NB4 (cell line): Measurements from ENCODE around the gene PET100.

ENCODE experiments used
- DNase-seq: peaks from one replicate; pipeline ENCODE4 v3.0.0; 2010; ENCODE audit warnings: low read depth
- H3K4me3 ChIP-seq: one replicate; pipeline ENCODE4 v1.5.1; 2011; ENCODE audit warnings: mild to moderate bottlenecking, low read depth, low read length, moderate library complexity
- CTCF ChIP-seq: IDR thresholded peaks from one replicate; pipeline ENCODE4 v1.5.1; 2012; ENCODE audit warnings: low read depth, low read length
- MYC ChIP-seq: IDR thresholded peaks from 2 replicates; pipeline ENCODE4 v1.6.1; 2011; ENCODE audit warnings: low read depth, low read length
- POLR2A ChIP-seq: IDR thresholded peaks from 2 replicates; pipeline ENCODE4 v1.6.1; 2011; ENCODE audit warnings: mild to moderate bottlenecking; ENCODE audit not compliant: insufficient read length; ENCODE audit errors: extremely low read depth
- TF ChIP-seq, protein P1 (sequence below): IDR thresholded peaks from 2 replicates; pipeline ENCODE4 v1.6.1; 2011; ENCODE audit warnings: low read depth, low read length

PET100 gene

DNA sequence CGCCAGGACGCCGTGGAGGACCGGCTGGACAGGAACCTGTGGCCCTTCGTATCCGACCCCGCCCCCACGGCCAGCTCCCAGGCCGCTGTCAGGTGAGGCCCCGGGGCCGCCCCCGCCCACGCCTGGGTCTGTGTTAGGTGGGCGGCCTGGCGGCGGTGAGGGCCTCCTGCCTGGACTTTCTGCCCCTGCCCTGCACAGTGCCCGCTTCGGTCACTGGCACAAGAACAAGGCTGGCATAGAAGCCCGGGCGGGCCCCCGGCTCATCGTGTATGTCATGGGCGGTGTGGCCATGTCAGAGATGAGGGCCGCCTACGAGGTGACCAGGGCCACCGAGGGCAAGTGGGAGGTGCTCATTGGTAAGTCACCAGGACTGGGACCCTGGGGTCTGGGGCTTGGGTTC is 17.6 kb downstream of the PET100 start:
- TF ChIP-seq CTCF: no peak
- TF ChIP-seq, protein P1, sequence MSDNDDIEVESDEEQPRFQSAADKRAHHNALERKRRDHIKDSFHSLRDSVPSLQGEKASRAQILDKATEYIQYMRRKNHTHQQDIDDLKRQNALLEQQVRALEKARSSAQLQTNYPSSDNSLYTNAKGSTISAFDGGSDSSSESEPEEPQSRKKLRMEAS: no peak
- TF ChIP-seq POLR2A: no peak
- TF ChIP-seq MYC: no peak
- no peak for DNase-seq
- no peak overlapping the region for H3K4me3 ChIP-seq

- no peak for TF ChIP-seq CTCF
- no peak for TF ChIP-seq MYC
- no peak for TF ChIP-seq POLR2A
- TF ChIP-seq, protein P1: no peak
- DNase-seq: no peak
- no peak overlapping the region for H3K4me3 ChIP-seq
Observed at GRCh38 chr19:7648265-7649014, 18.8 kb downstream of the PET100 start.

- no peak for DNase-seq
- H3K4me3 ChIP-seq: no peak overlapping the region
- TF ChIP-seq CTCF (no peak), POLR2A (no peak), MYC (no peak)
- TF ChIP-seq, protein P1: no peak
Observed at GRCh38 chr19:7650148-7650547, 20.6 kb downstream of the PET100 start.

GRCh38 chr19:7652061-7652641 is 22.6 kb downstream of the PET100 start:
- peak; percentile 99 for DNase-seq
- TF ChIP-seq POLR2A: no peak
- peak; percentile 82 for TF ChIP-seq MYC
- TF ChIP-seq, protein P1: peak; percentile 69
- TF ChIP-seq CTCF: peak; percentile 97
- no peak overlapping the region for H3K4me3 ChIP-seq

DNA sequence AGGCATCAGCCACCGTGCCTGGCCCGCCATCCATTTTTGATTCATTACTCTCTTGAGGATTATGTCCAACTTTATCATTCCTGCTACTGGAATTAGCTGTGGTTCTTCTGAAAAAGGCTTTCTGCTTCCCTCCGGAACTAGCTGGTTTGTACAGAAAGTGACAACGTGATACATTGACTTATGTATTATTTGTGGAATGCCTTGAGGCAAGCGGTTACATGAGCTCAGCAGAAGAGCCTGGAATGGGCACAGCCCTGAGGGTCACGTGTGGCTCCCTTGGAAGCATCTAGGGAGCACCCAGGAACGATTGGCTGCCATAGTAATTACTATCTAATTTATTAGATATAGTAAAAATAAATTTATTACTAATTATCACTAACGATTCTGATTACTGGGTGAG is 24.8 kb downstream of the PET100 start:
- no peak overlapping the region for H3K4me3 ChIP-seq
- DNase-seq: no peak
- TF ChIP-seq, protein P1: no peak
- no peak for TF ChIP-seq MYC
- TF ChIP-seq CTCF: no peak
- TF ChIP-seq POLR2A: no peak
